HepG2 (cell line): ENCODE results near the gene DPH6.

ENCODE experiments used
- CHD4 ChIP-seq: fragments of 200-600 bp; sonication (generic); IDR thresholded peaks from 2 replicates; pipeline ENCODE4 v1.7.0; 2017; ENCODE audit warnings: mild to moderate bottlenecking, low read length, borderline replicate concordance
- TF ChIP-seq, protein P1 (sequence below): sonication (generic); formaldehyde crosslinking; IDR thresholded peaks from 2 replicates; pipeline ENCODE4 v1.8.0; 2023; ENCODE audit warnings: mild to moderate bottlenecking, missing genetic modification reagents

DNA sequence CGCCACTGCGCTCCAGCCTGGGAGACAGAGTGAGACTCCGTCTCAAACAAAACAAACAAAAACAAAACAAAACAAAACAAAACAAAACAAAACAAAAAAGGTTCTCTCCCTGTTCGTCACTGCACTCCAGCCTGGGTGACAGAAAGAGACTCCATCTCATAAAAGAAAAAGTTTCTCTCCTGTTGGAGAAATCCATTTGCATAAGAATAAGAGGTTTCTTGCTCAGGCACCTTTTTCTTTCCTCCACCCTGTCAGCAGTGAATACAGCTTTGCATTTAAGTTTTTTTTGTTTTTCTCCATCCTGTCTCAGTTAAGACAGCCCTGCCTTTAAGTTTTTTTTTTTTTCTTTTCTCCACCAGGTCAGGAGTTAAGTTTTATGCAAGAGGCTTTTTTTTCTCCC, 109.5 kb downstream of the DPH6 start:
- TF ChIP-seq CHD4, result no peak
- TF ChIP-seq, protein P1, sequence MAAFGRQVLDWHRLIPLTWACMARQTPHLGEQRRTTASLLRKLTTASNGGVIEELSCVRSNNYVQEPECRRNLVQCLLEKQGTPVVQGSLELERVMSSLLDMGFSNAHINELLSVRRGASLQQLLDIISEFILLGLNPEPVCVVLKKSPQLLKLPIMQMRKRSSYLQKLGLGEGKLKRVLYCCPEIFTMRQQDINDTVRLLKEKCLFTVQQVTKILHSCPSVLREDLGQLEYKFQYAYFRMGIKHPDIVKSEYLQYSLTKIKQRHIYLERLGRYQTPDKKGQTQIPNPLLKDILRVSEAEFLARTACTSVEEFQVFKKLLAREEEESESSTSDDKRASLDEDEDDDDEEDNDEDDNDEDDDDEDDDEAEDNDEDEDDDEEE (CRISPR knock-in tag), result no peak
